ENCODE data around the gene PHLPP1.
A peak's percentile ranks its signal among the peaks of the same experiment; 100 is the strongest.

The PHLPP1 gene

GRCh38 chr18:62870643-62871042, 155.3 kb downstream of the PHLPP1 start:
- DNase-seq (ENCODE audit: low read depth), result no peak
- no peak for TF ChIP-seq CTCF (conservative IDR thresholded peaks at IDR 0.05; ENCODE audit: low read depth, low read length)
- H3K4me3 ChIP-seq (ENCODE audit: low read length), result no peak overlapping the region

- no peak for DNase-seq (ENCODE audit: low read depth)
- no peak overlapping the region for H3K4me3 ChIP-seq (ENCODE audit: low read length)
- TF ChIP-seq CTCF (conservative IDR thresholded peaks at IDR 0.05; ENCODE audit: low read depth, low read length), result no peak
Observed at GRCh38 chr18:62875323-62875722, 160.0 kb downstream of the PHLPP1 start.

GRCh38 chr18:62876111-62876510, 160.8 kb downstream of the PHLPP1 start:
- TF ChIP-seq CTCF (conservative IDR thresholded peaks at IDR 0.05; ENCODE audit: low read depth, low read length), result no peak
- no peak for DNase-seq (ENCODE audit: low read depth)
- H3K4me3 ChIP-seq (ENCODE audit: low read length), result no peak overlapping the region

- TF ChIP-seq CTCF (conservative IDR thresholded peaks at IDR 0.05; ENCODE audit: low read depth, low read length), result no peak
- H3K4me3 ChIP-seq (ENCODE audit: low read length), result no peak overlapping the region
- DNase-seq (ENCODE audit: low read depth), result no peak
Observed at GRCh38 chr18:62876828-62877227, 161.5 kb downstream of the PHLPP1 start.

GRCh38 chr18:62877411-62878221, 162.3 kb downstream of the PHLPP1 start:
- H3K4me3 ChIP-seq (ENCODE audit: low read length), result no peak overlapping the region

GRCh38 chr18:62878305-62878704, 163.0 kb downstream of the PHLPP1 start:
- no peak overlapping the region for H3K4me3 ChIP-seq (ENCODE audit: low read length)
- TF ChIP-seq CTCF (conservative IDR thresholded peaks at IDR 0.05; ENCODE audit: low read depth, low read length), result no peak
- no peak for DNase-seq (ENCODE audit: low read depth)

More at GRCh38 chr18:62877411-62878221, 162.3 kb downstream of the PHLPP1 start:
- peak; percentile 61 for DNase-seq (ENCODE audit: low read depth)
- peak; percentile 25 for TF ChIP-seq CTCF (conservative IDR thresholded peaks at IDR 0.05; ENCODE audit: low read depth, low read length)

- TF ChIP-seq CTCF (conservative IDR thresholded peaks at IDR 0.05; ENCODE audit: low read depth, low read length), result no peak
- H3K4me3 ChIP-seq (ENCODE audit: low read length), result no peak overlapping the region
- no peak for DNase-seq (ENCODE audit: low read depth)
Observed at GRCh38 chr18:62880034-62880433, 164.7 kb downstream of the PHLPP1 start.

Measured in retinal pigment epithelial cell (primary cell).